SK-N-MC (cell line): Measurements from ENCODE around the gene SGMS1.
"Not testable (repeated sequence)": the region's sequence is repeated elsewhere in the genome, so short reads cannot be mapped to it uniquely, and the experiment has no call there.

Experiments
- DNase-seq: peaks from one replicate; pipeline ENCODE4 v3.0.0-alpha.2; 2011; ENCODE audit warnings: low read depth, low spot score
- H3K27ac ChIP-seq: fragments of 200-600 bp; sonication (generic); 2 replicates; pipeline ENCODE4 v1.5.1; 2016; ENCODE audit warnings: mixed run types
- H3K36me3 ChIP-seq: fragments of 200-600 bp; sonication (generic); 2 replicates; pipeline ENCODE4 v1.6.1; 2017; ENCODE audit warnings: antibody characterized with exemption, low read length, mixed read lengths; ENCODE audit not compliant: insufficient read depth
- H3K4me3 ChIP-seq: fragments of 200-600 bp; sonication (generic); 2 replicates; pipeline ENCODE4 v1.5.1; 2016
- H3K9ac ChIP-seq: fragments of 200-600 bp; sonication (generic); 2 replicates; pipeline ENCODE4 v1.8.0; 2017; ENCODE audit warnings: mixed run types, mixed read lengths; ENCODE audit not compliant: insufficient read length
- H3K9me3 ChIP-seq: fragments of 200-600 bp; sonication (generic); 2 replicates; pipeline ENCODE4 v1.6.1; 2017; ENCODE audit warnings: low read depth, mild to moderate bottlenecking, antibody characterized with exemption, low read length, moderate library complexity, mixed read lengths
- EZH2 ChIP-seq: fragments of 200-600 bp; sonication (generic); IDR thresholded peaks from one replicate; pipeline ENCODE4 v1.6.1; 2017; ENCODE audit warnings: antibody characterized with exemption
- FOXP2 ChIP-seq: optimal IDR thresholded peaks from 2 replicates; pipeline ENCODE3; 2011; ENCODE audit warnings: mild to moderate bottlenecking, moderate library complexity; ENCODE audit not compliant: insufficient read depth; ENCODE audit errors: extremely low read length, control extremely low read depth
- POLR2AphosphoS5 ChIP-seq: IDR thresholded peaks from 2 replicates; pipeline ENCODE4 v1.6.1; 2012; ENCODE audit warnings: mild to moderate bottlenecking, low read depth, low read length, borderline replicate concordance

The SGMS1 gene

DNA sequence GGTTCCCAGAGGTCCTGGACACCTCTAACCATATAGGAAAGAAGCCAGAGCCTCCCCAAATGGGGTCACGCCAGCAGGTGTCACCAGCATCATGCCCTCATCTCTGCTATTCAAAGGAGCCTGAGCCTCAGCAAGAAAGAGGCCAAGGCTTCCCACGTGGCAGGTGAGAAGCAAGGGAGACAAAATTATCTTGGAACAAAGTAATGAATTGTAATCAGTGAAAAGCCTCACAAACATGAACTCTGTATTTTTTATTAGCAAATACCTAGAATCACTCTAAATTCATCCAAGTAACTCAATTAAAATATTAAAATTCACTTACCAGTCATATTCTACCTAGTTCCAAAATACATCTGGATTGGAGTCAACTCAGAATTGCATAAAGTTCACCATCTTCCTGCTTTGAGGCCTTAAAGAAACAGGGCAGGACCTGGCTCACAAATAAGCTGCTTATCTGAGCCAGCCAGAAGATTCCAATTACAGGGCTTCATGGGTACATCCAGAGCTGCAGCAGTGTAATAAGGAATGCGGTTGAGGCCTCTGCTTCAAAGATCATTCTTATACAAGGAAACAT is 68.7 kb downstream of the SGMS1 start:
- TF ChIP-seq EZH2 (no peak), FOXP2 (no peak), POLR2AphosphoS5 (no peak)
- no peak overlapping the region for H3K27ac ChIP-seq

DNA sequence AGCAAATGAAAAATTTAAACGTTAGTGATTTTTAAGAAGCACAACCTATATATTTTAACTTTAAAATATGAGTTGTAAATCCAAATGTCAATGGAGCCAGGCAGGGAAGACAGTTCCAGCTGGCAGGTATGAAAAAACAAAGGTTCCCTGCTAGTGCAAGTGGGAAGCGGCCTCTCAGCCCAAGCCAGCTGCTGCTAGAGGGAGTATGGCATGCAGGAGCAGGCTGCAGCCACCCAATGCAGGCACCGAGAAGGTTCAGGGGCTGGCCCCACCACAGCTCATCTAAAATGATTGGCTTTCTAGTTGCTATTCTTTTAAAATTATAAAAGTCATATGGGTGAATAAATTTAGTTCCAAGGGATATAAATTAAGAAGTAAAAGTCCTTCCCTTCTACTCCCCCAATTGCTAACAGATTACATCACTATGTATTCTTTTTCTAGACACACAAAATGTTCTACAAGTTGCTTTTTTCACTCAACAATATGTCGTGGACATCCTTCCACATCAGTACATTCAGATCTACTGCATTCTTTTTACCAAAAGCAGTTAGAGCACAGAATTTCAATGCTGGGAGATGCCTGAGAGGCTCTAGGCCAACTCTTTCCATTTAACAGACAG is 69.3 kb downstream of the SGMS1 start:
- Histone ChIP-seq H3K36me3 (no peaks in the 10 kb centered on the region), H3K9me3 (no peaks in the 10 kb centered on the region), H3K27ac (no peak overlapping the region), H3K9ac (no peak overlapping the region), H3K4me3 (no peak overlapping the region)
- TF ChIP-seq EZH2 (no peak), FOXP2 (no peak), POLR2AphosphoS5 (no peak)
- DNase-seq: no peak

More for the DNA sequence above, 68.7 kb downstream of the SGMS1 start:
- H3K9me3 ChIP-seq: no peaks in the 10 kb centered on the region
- DNase-seq: no peak
- H3K4me3 ChIP-seq: no peak overlapping the region
- no peaks in the 10 kb centered on the region for H3K36me3 ChIP-seq
- H3K9ac ChIP-seq: no peak overlapping the region

DNA sequence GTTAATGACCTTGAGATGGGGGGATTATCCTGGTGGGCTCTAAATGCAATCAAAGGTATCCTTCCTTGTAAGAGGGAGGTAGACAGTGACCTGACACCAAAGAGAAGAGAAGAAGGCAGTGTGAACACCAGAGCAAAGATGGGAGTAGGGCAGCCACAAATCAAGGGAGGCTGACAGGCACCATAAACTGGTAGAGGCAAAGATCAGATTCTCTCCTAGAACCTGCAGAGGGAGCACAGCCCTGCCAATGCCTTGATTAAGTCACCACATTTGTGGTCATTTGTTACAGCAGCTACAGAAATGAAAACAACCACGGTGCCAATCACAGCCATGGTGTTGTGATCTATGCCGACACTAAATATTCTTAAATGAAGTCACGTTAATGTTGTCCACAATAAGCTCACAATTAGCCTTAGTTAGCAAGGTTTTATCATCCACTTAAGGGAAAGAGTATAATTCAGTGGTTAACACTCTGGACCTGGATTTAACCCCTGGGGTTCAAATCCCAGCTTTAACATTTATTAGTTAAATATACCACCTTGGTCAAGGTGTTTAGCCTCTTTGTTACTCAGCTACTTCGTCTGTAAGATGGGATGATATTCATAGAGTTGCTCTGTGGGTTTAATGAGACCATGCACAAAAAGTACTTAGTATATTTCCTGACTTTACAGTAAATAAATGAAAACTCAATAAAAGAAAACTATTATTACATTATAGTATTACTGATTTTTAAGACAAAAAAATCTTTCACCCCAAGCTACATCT is 70.8 kb downstream of the SGMS1 start:
- Histone ChIP-seq H3K4me3 (no peak overlapping the region), H3K27ac (no peak overlapping the region), H3K9ac (no peak overlapping the region), H3K36me3 (no peaks in the 10 kb centered on the region), H3K9me3 (no peaks in the 10 kb centered on the region)
- no peak for DNase-seq
- TF ChIP-seq EZH2 (no peak), FOXP2 (no peak), POLR2AphosphoS5 (no peak)

DNA sequence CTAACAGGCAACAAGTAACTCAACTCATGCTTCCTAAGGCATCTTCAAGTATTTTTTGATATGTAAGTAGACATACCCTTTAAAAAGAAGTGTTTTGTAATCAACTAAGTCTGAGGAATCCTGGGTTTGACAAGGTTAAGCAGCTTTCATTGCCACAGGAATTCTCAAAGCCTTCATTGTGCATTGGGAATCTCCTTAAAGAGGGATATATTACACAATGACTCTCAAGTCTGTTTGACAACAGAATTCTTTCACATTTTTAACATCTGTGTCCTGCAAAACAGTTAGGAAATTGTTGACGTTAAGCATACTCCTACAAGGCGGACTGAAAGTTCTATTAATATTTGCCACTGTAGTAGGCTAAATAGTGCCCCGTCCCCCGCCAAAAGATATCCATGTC is 71.4 kb downstream of the SGMS1 start:
- TF ChIP-seq EZH2 (no peak), POLR2AphosphoS5 (no peak), FOXP2 (no peak)
- Histone ChIP-seq H3K9me3 (no peaks in the 10 kb centered on the region), H3K4me3 (no peak overlapping the region), H3K9ac (no peak overlapping the region), H3K36me3 (no peaks in the 10 kb centered on the region), H3K27ac (no peak overlapping the region)
- no peak for DNase-seq

DNA sequence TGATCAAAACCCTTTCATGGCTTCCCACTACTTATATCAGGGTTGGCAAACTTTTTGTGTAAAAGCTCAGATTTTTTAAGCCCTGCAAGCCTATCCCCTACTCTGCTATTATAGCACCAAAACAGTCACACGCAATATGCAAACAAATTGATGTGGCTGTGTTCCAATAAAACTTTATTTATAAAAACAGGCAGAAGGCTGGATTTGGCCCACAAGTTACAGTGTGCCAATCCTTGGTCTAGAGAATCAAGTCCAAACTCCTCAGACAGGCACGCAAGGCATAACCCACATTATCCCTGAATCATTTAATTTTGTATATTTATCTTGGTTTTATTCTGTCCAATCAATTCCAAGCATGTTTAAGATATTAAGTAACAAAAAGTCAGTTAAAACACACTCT is 71.9 kb downstream of the SGMS1 start:
- Histone ChIP-seq H3K9me3 (no peaks in the 10 kb centered on the region), H3K27ac (no peak overlapping the region), H3K9ac (no peak overlapping the region), H3K4me3 (no peak overlapping the region), H3K36me3 (no peaks in the 10 kb centered on the region)
- no peak for DNase-seq
- no peak for TF ChIP-seq FOXP2
- TF ChIP-seq EZH2: no peak
- no peak for TF ChIP-seq POLR2AphosphoS5

DNA sequence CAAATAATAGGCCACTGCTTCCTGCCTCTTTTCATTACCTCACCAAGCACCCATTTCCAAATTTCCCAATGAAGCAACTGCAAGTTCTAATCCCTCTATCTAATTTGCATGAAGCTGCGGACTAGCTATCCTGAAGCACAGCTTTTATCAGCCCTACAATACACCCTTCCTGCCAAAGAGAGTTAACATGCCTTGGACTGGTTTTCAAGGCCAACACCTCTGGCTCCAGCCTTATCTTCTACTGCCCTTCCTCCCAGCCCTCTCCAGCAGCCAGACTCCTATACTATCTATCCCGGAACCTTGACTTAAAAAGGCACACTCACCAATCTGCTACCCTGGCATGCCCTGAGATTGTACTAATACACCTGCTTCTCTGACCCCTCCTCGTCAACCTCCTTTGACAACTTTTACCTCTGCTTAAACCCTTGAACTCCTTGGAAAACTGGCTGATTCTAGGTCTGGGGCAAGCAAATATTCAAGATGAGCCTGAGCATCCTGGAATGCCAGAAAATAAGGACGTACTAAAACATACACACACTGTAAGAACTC is 73.4 kb downstream of the SGMS1 start:
- TF ChIP-seq EZH2 (no peak), POLR2AphosphoS5 (no peak)
- Histone ChIP-seq H3K9me3 (no peaks in the 10 kb centered on the region), H3K27ac (peak overlapping the region; percentile 85; the same call in 1 of the 2 replicates), H3K4me3 (no peak overlapping the region; the same call in 1 of the 2 replicates), H3K9ac (no peak overlapping the region), H3K36me3 (no peaks in the 10 kb centered on the region)
- peak; percentile 22 for DNase-seq

DNA sequence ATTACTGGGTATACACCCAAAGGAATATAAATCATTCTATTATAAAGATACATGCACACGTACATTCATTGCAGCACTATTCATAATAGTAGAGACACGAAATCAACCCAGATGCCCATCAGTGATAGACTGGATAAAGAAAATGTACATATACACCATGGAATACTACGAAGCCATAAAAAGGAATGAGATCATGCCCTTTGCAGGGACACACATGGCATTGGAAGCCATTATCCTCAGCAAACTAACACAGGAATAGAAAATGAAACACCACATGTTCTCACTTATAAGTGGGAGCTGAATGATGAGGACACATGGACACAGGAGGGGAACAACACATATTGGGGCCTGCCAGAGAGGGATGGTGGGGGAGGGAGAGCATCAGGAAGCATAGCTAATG is 74.6 kb downstream of the SGMS1 start:
- not testable (repeated sequence) for H3K9ac ChIP-seq, H3K27ac ChIP-seq, H3K36me3 ChIP-seq, H3K4me3 ChIP-seq, DNase-seq, H3K9me3 ChIP-seq

DNA sequence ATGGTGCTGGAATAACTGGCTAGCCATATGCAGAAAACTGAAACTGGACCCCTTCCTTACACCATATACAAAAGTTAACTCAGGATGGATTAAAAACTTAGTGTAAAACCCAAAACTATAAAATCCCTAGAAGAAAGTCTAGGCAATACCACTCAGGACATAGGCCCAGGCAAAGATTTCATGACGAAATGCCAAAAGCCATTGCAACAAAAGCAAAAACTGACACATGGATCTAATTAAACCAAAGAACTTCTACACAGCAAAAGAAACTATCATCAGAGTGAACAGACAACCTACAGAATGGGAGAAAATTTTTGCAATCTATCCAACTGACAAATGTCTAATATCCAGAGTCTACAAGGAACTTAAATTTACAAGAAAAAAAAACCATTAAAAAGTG is 75.3 kb downstream of the SGMS1 start:
- not testable (repeated sequence) for H3K9me3 ChIP-seq, H3K27ac ChIP-seq, H3K9ac ChIP-seq, H3K36me3 ChIP-seq, H3K4me3 ChIP-seq, DNase-seq

DNA sequence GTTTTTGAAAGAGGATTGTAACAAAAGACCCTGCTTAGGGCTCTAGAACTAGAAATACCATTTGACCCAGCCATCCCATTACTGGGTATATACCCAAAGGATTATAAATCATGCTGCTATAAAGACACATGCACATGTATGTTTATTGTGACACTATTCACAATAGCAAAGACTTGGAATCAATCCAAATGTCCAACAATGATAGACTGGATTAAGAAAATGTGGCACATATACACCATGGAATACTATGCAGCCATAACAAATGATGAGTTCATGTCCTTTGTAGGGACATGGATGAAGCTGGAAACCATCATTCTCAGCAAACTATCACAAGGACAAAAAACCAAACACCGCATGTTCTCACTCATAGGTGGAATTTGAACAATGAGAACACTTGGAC is 77.5 kb downstream of the SGMS1 start:
- not testable (repeated sequence) for H3K27ac ChIP-seq, DNase-seq, H3K9ac ChIP-seq, H3K9me3 ChIP-seq, H3K4me3 ChIP-seq, H3K36me3 ChIP-seq
